Lung (tissue), 12 donors: Measurements from ENCODE around the gene TBC1D13. TPM values are rescaled to one million over a fixed set of nuclear protein-coding genes. Genes with fewer than 3 reads are reported as not detected.

Experiments used
- ATAC-seq: fragments of 200-7000 bp; cut with Tn5 transposase; one replicate; pipeline ENCODE4 v1.9.1; 2020; ENCODE audit warnings: moderate number of reproducible peaks; ENCODE audit not compliant: insufficient read depth, low FRiP score
- DNase-seq, 3 donors: peaks; one replicate each; pipeline ENCODE4 v3.0.0-alpha.2; 2013 to 2017
- H3K27ac ChIP-seq, 2 donors: one replicate each; pipeline ENCODE4 v1.5.1; 2013; ENCODE audit warnings: mild to moderate bottlenecking in 2 of 2, moderate library complexity in 2 of 2, control low read depth in 1 of 2, inconsistent platforms in 1 of 2, low read depth in 1 of 2, low read length in 1 of 2
- H3K27me3 ChIP-seq, 3 donors: one replicate each; pipeline ENCODE4 v1.5.1; 2013; ENCODE audit warnings: low read length in 2 of 3; ENCODE audit not compliant: control insufficient read depth in 3 of 3, insufficient read depth in 3 of 3
- H3K36me3 ChIP-seq, 4 donors: one replicate each; pipeline ENCODE4 v1.5.1; 2013; ENCODE audit warnings: low read length in 4 of 4, mild to moderate bottlenecking in 1 of 4, moderate library complexity in 1 of 4; ENCODE audit not compliant: control insufficient read depth in 4 of 4, insufficient read depth in 4 of 4
- H3K4me1 ChIP-seq, 5 donors: one replicate each; pipeline ENCODE4 v1.5.1; 2013; ENCODE audit warnings: low read length in 5 of 5, mild to moderate bottlenecking in 2 of 5, moderate library complexity in 1 of 5; ENCODE audit not compliant: control insufficient read depth in 5 of 5, insufficient read depth in 5 of 5
- H3K4me3 ChIP-seq: one replicate; pipeline ENCODE4 v1.5.1; 2013; ENCODE audit warnings: mild to moderate bottlenecking, control low read depth, moderate library complexity
- H3K9ac ChIP-seq, 2 donors: one replicate each; pipeline ENCODE4 v1.5.1; 2013; ENCODE audit warnings: low read length in 2 of 2, control low read depth in 1 of 2; ENCODE audit not compliant: insufficient read depth in 1 of 2
- H3K9me3 ChIP-seq, 4 donors: one replicate each; pipeline ENCODE4 v1.5.1; 2013; ENCODE audit warnings: low read length in 3 of 4, mild to moderate bottlenecking in 1 of 4, moderate library complexity in 1 of 4; ENCODE audit not compliant: control insufficient read depth in 4 of 4, insufficient read depth in 3 of 4
- WGBS, 2 donors: extraction: QIAGEN DNeasy Blood & Tissue Kit; methylation state at CpG; one replicate each; pipeline ENCODE4 v1.1.7; 2013; 5-methylcytosine and 5-hydroxymethylcytosine counted together
- polyA plus RNA-seq, 2 donors: library from polyadenylated mRNA; stranded (reverse); fragments of 200-250 nt; gene quantifications; one replicate each; pipeline ENCODE4 v1.2.1, GENCODE V29; 2013
- total RNA-seq, 2 donors: library from RNA; depleted of rRNA in 1 of 2; stranded (reverse); fragments of >200 nt in 1 of 2; gene quantifications; one replicate each; pipeline ENCODE4 v1.2.1, GENCODE V29; 2014 to 2021
- TF ChIP-seq, protein P1 (sequence below): IDR thresholded peaks from 2 replicates; pipeline ENCODE4 v1.5.1; 2012; ENCODE audit warnings: mild to moderate bottlenecking; ENCODE audit errors: control extremely low read depth, extremely low read depth
- donor health status: control.
- donor health status: control.
- donor health status: Bipolar disorder and iron deficiency.
- donor health status: healthy.
- donor health status: DM: yes; HTN: yes; CAD: no.

TBC1D13 gene
- total and polyA plus RNA-seq, 4 donors, result 9.7 to 27.7 (median 14.1) TPM

DNA sequence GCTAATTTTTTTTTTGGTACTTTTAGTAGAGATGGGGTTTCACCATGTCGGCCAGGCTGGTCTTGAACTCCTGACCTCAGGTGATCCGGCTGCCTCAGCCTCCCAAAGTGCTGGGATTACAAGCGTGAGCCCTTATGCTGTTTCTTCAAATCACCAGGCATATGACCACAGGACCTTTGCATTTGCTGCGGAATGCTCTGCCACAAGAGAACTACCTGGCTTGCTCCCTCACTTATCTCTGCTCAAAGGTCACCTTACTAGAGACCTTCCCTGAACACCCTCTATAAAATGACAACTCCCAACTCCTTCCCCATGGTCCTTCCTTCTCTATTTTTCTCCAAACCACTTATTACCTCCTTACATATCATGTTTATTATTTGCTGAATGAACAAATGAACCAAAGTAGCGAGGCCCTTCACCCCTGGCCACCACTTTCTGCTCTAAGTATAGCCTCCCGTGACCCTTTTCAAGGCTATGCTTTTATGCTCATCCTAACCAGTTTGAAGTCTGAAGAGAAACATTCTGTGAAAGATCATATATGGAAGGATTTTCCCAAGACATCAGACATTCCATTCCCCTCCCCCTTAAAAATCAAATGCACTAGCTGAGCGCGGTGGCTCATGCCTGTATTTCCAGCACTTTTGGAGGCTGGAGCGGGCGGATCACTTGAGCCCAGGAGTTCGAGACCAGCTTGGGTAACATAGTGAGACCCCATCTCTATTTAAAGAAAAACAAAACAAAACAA lies 16.6 kb upstream of the TBC1D13 start:
- 76 to 90% methylated on average over 11 of the region's 11 CpGs for WGBS, 2 donors

DNA sequence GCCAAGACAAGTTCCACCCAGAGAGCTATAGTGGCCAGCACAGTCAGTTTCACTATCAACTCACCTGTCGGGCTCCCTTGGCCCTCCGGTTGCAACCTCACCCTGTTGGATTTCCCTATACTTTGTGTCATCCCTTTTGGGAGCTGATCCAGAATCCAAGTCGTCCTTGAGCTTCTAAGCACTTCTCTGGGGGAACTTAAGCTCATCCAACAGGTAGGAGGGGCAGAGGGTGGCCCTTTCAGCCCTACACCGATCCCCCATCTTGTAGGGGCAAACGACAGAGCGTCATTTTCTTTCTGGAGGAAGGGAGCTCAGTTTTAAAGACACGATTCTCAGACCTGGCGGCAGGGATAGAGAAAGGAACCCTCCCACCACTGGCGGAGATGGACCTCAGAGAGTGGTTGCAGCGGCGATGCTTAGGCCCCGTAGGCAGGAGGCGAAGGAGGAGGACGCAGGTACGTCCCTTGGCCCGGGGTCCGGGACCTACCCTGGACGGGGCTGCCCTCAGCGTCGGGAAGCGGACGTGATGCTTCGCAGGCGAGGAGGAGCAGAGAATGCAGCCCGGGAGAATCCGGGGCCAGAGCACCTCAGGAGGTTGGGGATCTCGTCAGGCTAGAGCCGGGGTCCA lies 15.8 kb upstream of the TBC1D13 start:
- TF ChIP-seq, protein P1, sequence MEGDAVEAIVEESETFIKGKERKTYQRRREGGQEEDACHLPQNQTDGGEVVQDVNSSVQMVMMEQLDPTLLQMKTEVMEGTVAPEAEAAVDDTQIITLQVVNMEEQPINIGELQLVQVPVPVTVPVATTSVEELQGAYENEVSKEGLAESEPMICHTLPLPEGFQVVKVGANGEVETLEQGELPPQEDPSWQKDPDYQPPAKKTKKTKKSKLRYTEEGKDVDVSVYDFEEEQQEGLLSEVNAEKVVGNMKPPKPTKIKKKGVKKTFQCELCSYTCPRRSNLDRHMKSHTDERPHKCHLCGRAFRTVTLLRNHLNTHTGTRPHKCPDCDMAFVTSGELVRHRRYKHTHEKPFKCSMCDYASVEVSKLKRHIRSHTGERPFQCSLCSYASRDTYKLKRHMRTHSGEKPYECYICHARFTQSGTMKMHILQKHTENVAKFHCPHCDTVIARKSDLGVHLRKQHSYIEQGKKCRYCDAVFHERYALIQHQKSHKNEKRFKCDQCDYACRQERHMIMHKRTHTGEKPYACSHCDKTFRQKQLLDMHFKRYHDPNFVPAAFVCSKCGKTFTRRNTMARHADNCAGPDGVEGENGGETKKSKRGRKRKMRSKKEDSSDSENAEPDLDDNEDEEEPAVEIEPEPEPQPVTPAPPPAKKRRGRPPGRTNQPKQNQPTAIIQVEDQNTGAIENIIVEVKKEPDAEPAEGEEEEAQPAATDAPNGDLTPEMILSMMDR, result no peak
- WGBS, 2 donors, result 1% methylated on average over 28 of the region's 28 CpGs
- Histone ChIP-seq H3K9me3 (no peaks in the 10 kb centered on the region), H3K27me3 (no peaks in the 10 kb centered on the region), H3K9ac (peak overlapping the region; percentile 91 to 93), H3K4me3 (peak overlapping the region; percentile 93), H3K4me1 (peaks cover 3 to 8% (median 5%) of the 10 kb centered on the region in 5 donors), H3K36me3 (peaks cover 0 to 4% (median 0%) of the 10 kb centered on the region in 4 donors), H3K27ac (peak overlapping the region; percentile 85 to 96)
- ATAC-seq (peak; percentile 10), DNase-seq (peak in 1 of 3 donors; percentile 18)

More for the DNA sequence above, 16.6 kb upstream of the TBC1D13 start:
- Histone ChIP-seq H3K9ac (peak overlapping the region in 1 of 2 donors; percentile 93), H3K9me3 (no peaks in the 10 kb centered on the region), H3K27me3 (no peaks in the 10 kb centered on the region), H3K36me3 (peaks cover 0 to 4% (median 0%) of the 10 kb centered on the region in 4 donors), H3K4me1 (peaks cover 3 to 8% (median 5%) of the 10 kb centered on the region in 5 donors), H3K4me3 (no peak overlapping the region), H3K27ac (peak overlapping the region in 1 of 2 donors; percentile 85)
- TF ChIP-seq, protein P1, result no peak
- DNase-seq, result no peak
- no peak for ATAC-seq

DNA sequence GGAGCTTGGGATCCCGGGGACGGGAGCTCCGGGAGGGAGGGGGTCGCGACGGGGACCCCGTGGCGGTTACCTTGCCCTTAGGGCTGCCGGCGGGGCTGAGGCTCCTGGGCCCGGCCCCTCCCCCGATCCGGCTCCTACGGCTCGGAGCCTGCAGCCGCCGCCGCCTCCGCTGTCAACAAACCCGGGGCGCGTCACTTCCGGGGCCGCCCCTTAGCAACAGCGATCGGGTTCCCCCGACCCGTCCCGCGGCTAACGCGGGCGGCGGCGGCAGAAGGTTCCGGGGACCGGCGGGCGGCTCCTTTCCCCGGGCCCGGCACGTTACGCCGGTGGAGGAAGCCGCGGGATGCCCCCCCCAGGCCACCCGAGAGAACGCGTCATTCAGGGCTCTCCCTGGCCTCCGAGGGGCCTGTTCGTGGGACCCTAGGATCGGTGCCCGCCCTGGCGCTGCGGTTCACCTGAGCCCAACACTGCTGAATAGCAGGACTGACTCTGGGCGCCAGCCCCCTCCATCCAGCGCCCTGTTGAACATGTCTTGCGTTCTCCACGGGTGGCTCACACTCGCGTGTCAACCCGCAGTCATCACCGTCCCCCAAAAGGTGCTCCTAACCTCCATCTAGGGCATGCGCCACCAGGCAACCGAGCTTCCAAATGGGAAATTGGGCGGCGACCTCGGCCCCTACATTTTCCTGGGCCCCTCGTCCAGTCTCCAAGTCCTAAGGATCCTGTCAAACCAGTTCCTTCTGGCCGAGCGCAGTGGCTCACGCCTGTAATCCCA lies 15.1 kb upstream of the TBC1D13 start, which contains the start of gene ZER1:
Gene ZER1, minus strand, starts transcription at position 183 of the 775 bp plus-strand sequence. CDS start 16,362 bp downstream, outside the sequence.
- ATAC-seq, result peak; percentile 99
- H3K27ac ChIP-seq, result peak within 1 kb of the TSS; percentile 85 to 97
- H3K36me3 ChIP-seq, result peaks cover 0 to 4% (median 0%) of the 10 kb centered on the region in 4 donors
- H3K9me3 ChIP-seq, result no peaks in the 10 kb centered on the region
- H3K4me1 ChIP-seq, result peaks cover 3 to 8% (median 5%) of the 10 kb centered on the region in 5 donors
- H3K9ac ChIP-seq, result peak within 1 kb of the TSS; percentile 91 to 93
- 0 to 1% methylated on average over 61 to 72 of the region's 72 CpGs for WGBS, 2 donors
- peak within 1 kb of the TSS; percentile 93 for H3K4me3 ChIP-seq
- TF ChIP-seq, protein P1, result no peak
- DNase-seq, result peak; percentile 90 to 94 (median 92)
- H3K27me3 ChIP-seq, result no peaks in the 10 kb centered on the region
